ENCODE results near the gene LRP4. TPM values are rescaled to one million over a fixed set of nuclear protein-coding genes. Genes with fewer than 3 reads are reported as not detected.

LRP4 gene
- total RNA-seq: 3.7 TPM
- 1.8 TPM for polyA plus RNA-seq (ENCODE audit: insufficient read depth, low read depth, low replicate concordance)
- long read RNA-seq, donor 1, partial matches to known transcripts: 0 of 1 reads
- long read RNA-seq, donor 1, other reads (novel, unspliced or antisense): 0 of 1 reads
- long read RNA-seq, donor 2, partial matches to known transcripts: 0 of 2 reads
- long read RNA-seq, donor 2, other reads (novel, unspliced or antisense): 0 of 2 reads
- long read RNA-seq, donor 3: 0 reads
- long read RNA-seq, donor 4, partial matches to known transcripts: 0 of 2 reads
- long read RNA-seq, donor 4, other reads (novel, unspliced or antisense): 0 of 2 reads
- long read RNA-seq, donor 5: 0 reads
- long read RNA-seq, donor 6: 0 reads
- long read RNA-seq, donor 7, partial matches to known transcripts: 1 of 1 reads
- long read RNA-seq, donor 7, other reads (novel, unspliced or antisense): 0 of 1 reads
- long read RNA-seq, donor 8: 0 reads
- long read RNA-seq, donor 9: 0 reads
- long read RNA-seq, donor 10, partial matches to known transcripts: 0 of 1 reads
- long read RNA-seq, donor 10, other reads (novel, unspliced or antisense): 0 of 1 reads

- peaks cover 0 to 6% (median 5%) of the 10 kb centered on the region in 3 donors for H3K4me1 ChIP-seq (ENCODE audit: control insufficient read depth in 2 of 3, insufficient read depth in 2 of 3, low read depth in 1 of 3, low read length in 3 of 3)
- FAIRE-seq (no peak), DNase-seq (peak in 4 of 5 donors; percentile 75 to 87 (median 80))
- intact Hi-C loops (cut with DNase I): no loop called here
- no peaks in the 10 kb centered on the region for H3K36me3 ChIP-seq (ENCODE audit: control insufficient read depth in 2 of 3, insufficient read depth in 3 of 3, low read length in 3 of 3)
- no peak within 1 kb of the TSS for H3K27ac ChIP-seq (ENCODE audit: low read depth in 2 of 2, low read length in 2 of 2)
- no peaks in the 10 kb centered on the region for H3K27me3 ChIP-seq (ENCODE audit: control insufficient read depth, insufficient read depth, low read length)
- TF ChIP-seq CTCF (IDR thresholded peaks at IDR 0.05; ENCODE audit: borderline replicate concordance, extremely low read depth, insufficient read depth): no peak
- peak within 1 kb of the TSS; percentile 44 to 71 (median 55) for H3K4me3 ChIP-seq (ENCODE audit: low read length in 3 of 3)
- H3K9ac ChIP-seq (ENCODE audit: low read length in 3 of 3): peak within 1 kb of the TSS in 1 of 3 donors; percentile 9
- H3K9me3 ChIP-seq (ENCODE audit: control insufficient read depth in 2 of 3, insufficient read depth in 1 of 3, low read length in 3 of 3): no peaks in the 10 kb centered on the region
Measured at GRCh38 chr11:46918083-46918787, at the start of gene LRP4. Gene LRP4, minus strand, starts transcription at chr11:46918550. Its CDS starts 171 bp downstream, at chr11:46918379.

- Histone ChIP-seq H3K27ac (ENCODE audit: low read depth in 2 of 2, low read length in 2 of 2) (no peak overlapping the region), H3K9me3 (ENCODE audit: control insufficient read depth in 2 of 3, insufficient read depth in 1 of 3, low read length in 3 of 3) (no peaks in the 10 kb centered on the region), H3K4me3 (ENCODE audit: low read length in 3 of 3) (no peak overlapping the region), H3K4me1 (ENCODE audit: control insufficient read depth in 2 of 3, insufficient read depth in 2 of 3, low read depth in 1 of 3, low read length in 3 of 3) (no peaks in the 10 kb centered on the region), H3K36me3 (ENCODE audit: control insufficient read depth in 2 of 3, insufficient read depth in 3 of 3, low read length in 3 of 3) (no peaks in the 10 kb centered on the region), H3K27me3 (ENCODE audit: control insufficient read depth, insufficient read depth, low read length) (no peaks in the 10 kb centered on the region), H3K9ac (ENCODE audit: low read length in 3 of 3) (no peak overlapping the region)
- no peak for DNase-seq
- TF ChIP-seq CTCF (IDR thresholded peaks at IDR 0.05; ENCODE audit: borderline replicate concordance, extremely low read depth, insufficient read depth): no peak
- no peak for FAIRE-seq
- intact Hi-C loops (cut with DNase I): no loop called here
Measured at GRCh38 chr11:46967962-46968361, 49.6 kb upstream of the LRP4 start.

- no peak overlapping the region for H3K9ac ChIP-seq (ENCODE audit: low read length in 3 of 3)
- no peak for FAIRE-seq
- no peak overlapping the region for H3K27ac ChIP-seq (ENCODE audit: low read depth in 2 of 2, low read length in 2 of 2)
- DNase-seq: no peak
- H3K4me3 ChIP-seq (ENCODE audit: low read length in 3 of 3): no peak overlapping the region
- H3K9me3 ChIP-seq (ENCODE audit: control insufficient read depth in 2 of 3, insufficient read depth in 1 of 3, low read length in 3 of 3): no peaks in the 10 kb centered on the region
- H3K4me1 ChIP-seq (ENCODE audit: control insufficient read depth in 2 of 3, insufficient read depth in 2 of 3, low read depth in 1 of 3, low read length in 3 of 3): no peaks in the 10 kb centered on the region
- TF ChIP-seq CTCF (IDR thresholded peaks at IDR 0.05; ENCODE audit: borderline replicate concordance, extremely low read depth, insufficient read depth): no peak
- no peaks in the 10 kb centered on the region for H3K36me3 ChIP-seq (ENCODE audit: control insufficient read depth in 2 of 3, insufficient read depth in 3 of 3, low read length in 3 of 3)
- intact Hi-C loops (cut with DNase I): no loop called here
- H3K27me3 ChIP-seq (ENCODE audit: control insufficient read depth, insufficient read depth, low read length): no peaks in the 10 kb centered on the region
Measured at GRCh38 chr11:46966773-46967172, 48.4 kb upstream of the LRP4 start.

Measured in kidney (tissue), 22 donors.